Measurements from ENCODE around the gene TSTD1. TPM values are rescaled to one million over a fixed set of nuclear protein-coding genes. Genes with fewer than 3 reads are reported as not detected.

Gene TSTD1
- total RNA-seq, 1 experiment from 2014 or later = 24.8 TPM

- H3K27me3 ChIP-seq (replicated peaks; ENCODE audit: control insufficient read depth, insufficient read depth, low read length) = no peaks in the 10 kb centered on the region
- CTCF ChIA-PET = interaction anchor here (0.5 to 2.6 kb wide), 9 partner anchors 10 to 53 kb away, joined by 3 to 14 read pairs (median 4); partner anchors contain the start of gene F11R
- H3K27me3 Mint-ChIP-seq (ENCODE audit: insufficient read depth, unreplicated experiment) = no peaks in the 10 kb centered on the region
- H3K4me3 ChIP-seq (ENCODE audit: low read depth, low read length) = peak overlapping the region; percentile 76
- peak; percentile 63 to 65 for DNase-seq
- H3K9me3 ChIP-seq = peaks cover 12% of the 10 kb centered on the region; the same call in 1 of the 2 replicates
- intact Hi-C loops (cut with micrococcal nuclease; ENCODE audit: unreplicated experiment) = loop anchor here (1.0 kb wide), 3 partner anchors 24 to 53 kb away; partner anchors contain the start of genes F11R and KLHDC9
- POLR2A ChIA-PET = interaction anchor here (0.6 to 3.7 kb wide), 7 partner anchors 10 to 87 kb away, joined by 4 to 84 read pairs (median 6); partner anchors contain the start of genes DEDD, F11R, NIT1 and PFDN2
- peak overlapping the region; percentile 95 for H3K27ac Mint-ChIP-seq (ENCODE audit: unreplicated experiment)
- TF ChIP-seq CTCF (IDR thresholded peaks at IDR 0.05; ENCODE audit: insufficient read depth in 1 of 2, low read depth in 1 of 2, low read length in 1 of 2, severe bottlenecking in 1 of 2, unreplicated experiment in 1 of 2) = no peak
- H3K36me3 Mint-ChIP-seq (ENCODE audit: insufficient read depth, unreplicated experiment) = peaks cover 34% of the 10 kb centered on the region
- no peaks in the 10 kb centered on the region for H3K4me1 Mint-ChIP-seq (ENCODE audit: low read depth, unreplicated experiment)
- H3K36me3 ChIP-seq (ENCODE audit: control insufficient read depth, insufficient read depth, low read length) = peaks cover 9% of the 10 kb centered on the region
- H3K4me1 ChIP-seq = peaks cover 6% of the 10 kb centered on the region
- H3K4me3 Mint-ChIP-seq (ENCODE audit: unreplicated experiment) = peak overlapping the region; percentile 90
- peaks cover 13% of the 10 kb centered on the region for H3K9me3 Mint-ChIP-seq (ENCODE audit: unreplicated experiment)
- BruUV-seq (replicated peaks) = TSS peak; percentile 83
Observed at GRCh38 chr1:161044908-161045735, 6.4 kb upstream of the TSTD1 start.

- Histone ChIP-seq H3K27me3 (replicated peaks; ENCODE audit: control insufficient read depth, insufficient read depth, low read length) (no peaks in the 10 kb centered on the region), H3K9me3 (peaks cover 10% of the 10 kb centered on the region; the same call in 1 of the 2 replicates), H3K4me3 (ENCODE audit: low read depth, low read length) (peak overlapping the region; percentile 76), H3K4me1 (peaks cover 6% of the 10 kb centered on the region), H3K36me3 (ENCODE audit: control insufficient read depth, insufficient read depth, low read length) (peaks cover 11% of the 10 kb centered on the region)
- H3K9me3 Mint-ChIP-seq (ENCODE audit: unreplicated experiment) = peaks cover 13% of the 10 kb centered on the region
- H3K27ac Mint-ChIP-seq (ENCODE audit: unreplicated experiment) = peak overlapping the region; percentile 95
- no peak for DNase-seq
- POLR2A ChIA-PET = interaction anchor here (3.7 kb wide), 1 partner anchor 23 kb away, joined by 84 read pairs; the partner anchor contains the start of gene F11R
- H3K27me3 Mint-ChIP-seq (ENCODE audit: insufficient read depth, unreplicated experiment) = no peaks in the 10 kb centered on the region
- BruUV-seq (replicated peaks) = no TSS peak
- H3K4me3 Mint-ChIP-seq (ENCODE audit: unreplicated experiment) = peak overlapping the region; percentile 90
- H3K36me3 Mint-ChIP-seq (ENCODE audit: insufficient read depth, unreplicated experiment) = peaks cover 39% of the 10 kb centered on the region
- TF ChIP-seq CTCF (IDR thresholded peaks at IDR 0.05; ENCODE audit: insufficient read depth in 1 of 2, low read depth in 1 of 2, low read length in 1 of 2, severe bottlenecking in 1 of 2, unreplicated experiment in 1 of 2) = no peak
- H3K4me1 Mint-ChIP-seq (ENCODE audit: low read depth, unreplicated experiment) = no peaks in the 10 kb centered on the region
- CTCF ChIA-PET = interaction anchor here (0.6 to 2.6 kb wide), 5 partner anchors 16 to 53 kb away, joined by 3 to 14 read pairs (median 8); partner anchors contain the start of gene F11R
- intact Hi-C loops (cut with micrococcal nuclease; ENCODE audit: unreplicated experiment) = no loop called here
Observed at GRCh38 chr1:161044535-161044907, 5.8 kb upstream of the TSTD1 start.

- POLR2A ChIA-PET = no interaction called here
- no peak for TF ChIP-seq CTCF (IDR thresholded peaks at IDR 0.05; ENCODE audit: insufficient read depth in 1 of 2, low read depth in 1 of 2, low read length in 1 of 2, severe bottlenecking in 1 of 2, unreplicated experiment in 1 of 2)
- Mint-ChIP-seq H3K27ac (ENCODE audit: unreplicated experiment) (peak overlapping the region; percentile 87), H3K4me1 (ENCODE audit: low read depth, unreplicated experiment) (no peaks in the 10 kb centered on the region), H3K4me3 (ENCODE audit: unreplicated experiment) (peak overlapping the region; percentile 94), H3K36me3 (ENCODE audit: insufficient read depth, unreplicated experiment) (peaks cover 37% of the 10 kb centered on the region), H3K9me3 (ENCODE audit: unreplicated experiment) (no peaks in the 10 kb centered on the region), H3K27me3 (ENCODE audit: insufficient read depth, unreplicated experiment) (no peaks in the 10 kb centered on the region)
- no TSS peak for BruUV-seq (replicated peaks)
- peaks cover 7% of the 10 kb centered on the region; the same call in 1 of the 2 replicates for H3K4me1 ChIP-seq
- peaks cover 12% of the 10 kb centered on the region for H3K36me3 ChIP-seq (ENCODE audit: control insufficient read depth, insufficient read depth, low read length)
- no peaks in the 10 kb centered on the region for H3K27me3 ChIP-seq (replicated peaks; ENCODE audit: control insufficient read depth, insufficient read depth, low read length)
- intact Hi-C loops (cut with micrococcal nuclease; ENCODE audit: unreplicated experiment) = no loop called here
- no peak overlapping the region for H3K4me3 ChIP-seq (ENCODE audit: low read depth, low read length)
- no peaks in the 10 kb centered on the region for H3K9me3 ChIP-seq
- DNase-seq = no peak
- CTCF ChIA-PET = interaction anchor here (0.6 to 1.4 kb wide), 2 partner anchors 18 to 48 kb away, joined by 3 to 4 read pairs; no protein-coding TSS in a partner anchor
Observed at GRCh38 chr1:161039546-161039945, 782 bp upstream of the TSTD1 start.

All from Caco-2 (cell line).